Left lobe of liver (tissue), 2 donors: ENCODE results near the gene ZKSCAN3. TPM values are rescaled to one million over a fixed set of nuclear protein-coding genes. Genes with fewer than 3 reads are reported as not detected.
"Not testable (repeated sequence)": the region's sequence is repeated elsewhere in the genome, so short reads cannot be mapped to it uniquely, and the experiment has no call there.

Experiments used
- ATAC-seq: fragments of 200-7000 bp; cut with Tn5 transposase; one replicate; pipeline ENCODE4 v1.9.1; 2020; ENCODE audit warnings: mild to moderate bottlenecking, moderate library complexity
- DNase-seq: peaks from one replicate; pipeline ENCODE4 v3.0.0-alpha.2; 2020; ENCODE audit warnings: low spot score
- total RNA-seq: library from RNA; stranded (reverse); gene quantifications from one replicate; pipeline ENCODE4 v1.2.1, GENCODE V29; 2021
- donor health status: DM: no; HTN: no; CAD: no; lungs with moderate emphysema.
- donor health status: DM: no; HTN: yes; CAD: no.

ZKSCAN3 gene
- total RNA-seq, 1 donor from 2014 or later: 2.4 TPM

DNA sequence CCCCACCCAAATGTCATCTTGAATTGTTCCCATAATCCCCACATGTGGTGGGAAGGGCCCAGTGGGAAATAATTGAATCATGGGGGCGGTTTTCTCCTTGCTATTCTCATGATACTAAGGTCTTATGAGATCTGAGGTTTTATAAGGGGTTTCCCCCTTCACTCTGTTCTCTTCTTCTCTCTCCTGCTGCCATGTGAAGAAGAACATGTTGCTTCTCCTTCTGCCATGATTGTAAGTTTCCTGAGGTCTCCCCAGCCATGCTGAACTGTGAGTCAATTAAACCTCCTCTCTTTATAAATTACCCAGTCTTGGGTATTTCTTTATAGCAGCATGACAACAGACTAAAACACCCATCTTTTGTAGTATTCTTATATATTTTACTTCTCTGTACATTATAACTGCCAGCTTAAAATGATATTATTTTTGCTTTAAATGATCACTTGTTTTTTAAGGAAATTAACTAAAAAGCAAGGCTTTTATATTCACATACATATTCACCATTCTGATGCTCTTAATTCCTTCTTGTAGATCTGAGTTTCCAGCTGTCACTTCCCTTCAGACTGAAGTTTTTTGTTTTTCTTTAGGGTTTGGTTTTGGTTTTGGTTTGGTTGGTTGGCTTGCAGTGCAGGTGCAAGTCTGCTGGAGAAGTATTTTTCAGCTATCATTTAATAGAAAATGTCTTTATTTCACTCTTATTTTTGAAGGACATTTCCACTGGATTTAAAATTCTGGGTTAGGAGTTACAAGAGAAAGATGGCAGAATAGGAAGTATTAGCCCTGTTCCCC lies 9.2 kb upstream of the ZKSCAN3 start:
- ATAC-seq (no peak), DNase-seq (no peak)

DNA sequence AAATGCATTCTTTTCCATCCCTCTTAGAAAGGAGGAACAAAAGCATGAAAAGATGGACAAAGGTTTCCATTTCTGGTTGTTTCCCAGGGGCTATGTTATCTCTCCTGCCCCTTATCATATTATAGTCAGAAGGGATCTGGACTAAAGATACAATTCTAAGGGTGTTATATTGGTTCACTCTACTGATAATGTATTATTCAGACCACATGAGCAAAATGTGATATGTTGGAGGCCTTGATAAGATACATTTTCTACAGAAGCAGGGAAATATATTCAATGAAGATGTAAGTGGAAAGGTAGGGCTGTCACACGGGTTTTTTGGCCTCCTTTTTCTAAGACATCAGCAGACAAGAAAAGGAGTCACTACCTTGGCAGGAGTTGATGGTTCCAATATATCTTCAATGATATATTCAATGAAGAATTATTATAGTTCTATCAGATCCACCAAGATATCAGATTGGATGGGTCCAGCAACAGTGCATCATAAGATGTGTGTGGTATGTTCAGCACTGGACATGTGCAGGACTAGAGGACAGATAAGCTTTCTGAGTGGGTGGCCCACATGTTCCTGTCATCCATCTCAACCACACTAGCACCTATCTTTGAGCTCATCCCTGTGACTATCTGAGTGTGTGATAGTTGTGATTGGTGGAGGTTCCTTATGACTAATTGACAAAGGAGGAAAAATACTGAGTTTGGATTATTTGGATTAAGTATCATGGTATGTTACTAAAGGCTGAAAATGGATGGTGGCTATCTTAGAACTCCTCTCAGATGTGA lies 5.7 kb upstream of the ZKSCAN3 start:
- no peak for DNase-seq
- no peak for ATAC-seq

DNA sequence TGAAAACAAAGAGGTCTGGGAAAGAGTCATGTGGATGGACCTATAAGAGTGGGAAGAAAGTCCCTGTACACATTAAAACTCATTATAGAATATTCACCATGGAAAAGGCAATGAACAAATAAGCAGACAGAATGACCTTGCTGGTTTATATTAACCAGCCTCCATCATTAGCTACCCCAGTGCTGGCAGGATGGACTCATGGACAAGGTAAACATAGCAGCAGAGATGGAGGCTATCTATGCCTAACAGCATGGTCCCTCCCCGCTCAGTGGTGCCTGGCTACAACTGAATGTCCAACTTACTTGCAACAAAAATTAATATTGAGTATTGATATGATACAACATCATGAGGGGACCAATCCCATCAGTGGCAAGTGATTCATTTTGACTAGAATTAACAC lies 4.5 kb upstream of the ZKSCAN3 start:
- ATAC-seq: no peak
- no peak for DNase-seq

DNA sequence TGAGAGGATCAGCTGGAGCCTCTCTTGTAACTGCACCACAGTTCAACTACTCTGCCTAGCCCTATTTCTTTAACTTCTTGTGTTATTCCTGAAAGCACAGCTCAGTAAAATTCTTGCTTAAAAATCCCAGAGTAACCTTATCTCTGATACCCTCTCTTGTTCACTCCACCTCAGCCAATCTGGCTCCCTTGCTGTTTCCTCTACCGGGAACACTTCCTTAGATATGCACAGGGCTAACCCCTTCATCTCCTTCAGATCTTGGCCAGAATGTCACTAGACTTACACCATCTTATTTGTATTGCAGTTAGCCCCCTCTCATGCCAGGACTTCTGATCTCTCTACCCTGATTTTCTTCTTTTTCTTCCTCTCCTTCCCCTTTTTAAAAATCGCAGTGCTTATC lies 2.6 kb upstream of the ZKSCAN3 start:
- no peak for DNase-seq
- ATAC-seq: no peak

DNA sequence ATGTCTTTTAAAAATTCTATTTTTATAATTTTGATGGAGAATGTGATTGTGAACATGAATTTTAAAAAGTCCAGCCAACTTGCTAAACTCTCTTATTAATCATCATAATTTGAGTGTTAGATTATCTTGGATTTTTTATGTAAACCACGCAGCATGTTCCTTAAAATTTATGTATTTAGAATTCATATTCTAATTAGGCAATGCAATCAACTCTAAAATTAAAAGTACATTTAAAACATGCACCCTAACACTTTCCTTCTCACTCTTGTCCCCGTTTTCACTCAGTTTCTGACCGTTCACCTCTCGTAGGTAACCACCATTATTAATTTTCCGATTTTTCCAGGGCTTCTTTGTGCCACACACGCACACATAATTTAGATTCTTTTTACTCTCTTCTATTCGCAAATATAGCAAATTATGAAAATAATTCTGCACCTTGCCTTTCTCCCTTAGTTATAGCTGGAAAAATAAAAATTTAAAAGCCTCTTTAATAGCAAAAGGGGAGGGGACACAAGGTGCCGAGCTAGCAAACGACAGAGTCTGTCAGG lies 329 bp upstream of the ZKSCAN3 start:
- DNase-seq (no peak), ATAC-seq (peak; percentile 29)

DNA sequence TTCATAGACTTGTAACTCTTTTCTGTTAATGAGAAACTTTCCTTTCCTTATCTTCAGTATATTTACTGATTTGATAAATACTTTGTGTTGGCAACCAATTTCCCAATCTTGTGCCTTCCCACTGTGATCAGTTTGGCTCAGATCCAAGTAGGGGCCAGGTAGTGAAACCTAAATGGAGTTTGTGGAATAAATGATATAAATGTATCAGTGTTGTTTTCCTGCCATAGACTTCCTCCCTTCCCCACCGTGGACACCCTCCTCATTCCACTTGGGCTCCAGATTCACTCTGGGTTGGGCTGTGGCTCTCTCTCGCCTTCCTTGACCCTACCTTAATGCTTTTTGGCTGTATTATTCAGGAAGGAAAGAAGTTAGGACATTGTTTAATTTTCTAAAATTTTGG lies 1.3 kb downstream of the ZKSCAN3 start:
- no peak for DNase-seq
- no peak for ATAC-seq

DNA sequence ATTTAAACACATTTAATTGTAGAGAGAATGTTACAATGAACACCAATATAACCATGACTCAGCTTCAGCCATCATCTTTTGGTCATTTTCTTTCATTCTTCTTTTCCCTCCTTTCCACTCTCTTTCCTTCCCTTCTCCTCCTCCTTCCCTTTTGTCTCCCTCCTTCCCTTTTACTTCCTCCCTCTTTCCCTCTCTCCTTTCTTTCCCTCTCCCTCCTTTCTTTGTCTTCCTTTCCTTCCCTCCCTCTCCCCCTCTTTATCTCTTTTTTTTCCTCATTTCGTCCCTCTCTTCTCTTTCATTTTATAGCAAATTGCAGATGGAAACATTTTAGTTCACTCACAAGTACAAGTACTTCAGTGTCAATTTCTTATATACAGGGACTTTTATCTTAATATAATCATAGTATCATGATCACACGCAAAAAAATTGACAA lies 1.8 kb downstream of the ZKSCAN3 start:
- ATAC-seq: no peak
- DNase-seq: no peak

DNA sequence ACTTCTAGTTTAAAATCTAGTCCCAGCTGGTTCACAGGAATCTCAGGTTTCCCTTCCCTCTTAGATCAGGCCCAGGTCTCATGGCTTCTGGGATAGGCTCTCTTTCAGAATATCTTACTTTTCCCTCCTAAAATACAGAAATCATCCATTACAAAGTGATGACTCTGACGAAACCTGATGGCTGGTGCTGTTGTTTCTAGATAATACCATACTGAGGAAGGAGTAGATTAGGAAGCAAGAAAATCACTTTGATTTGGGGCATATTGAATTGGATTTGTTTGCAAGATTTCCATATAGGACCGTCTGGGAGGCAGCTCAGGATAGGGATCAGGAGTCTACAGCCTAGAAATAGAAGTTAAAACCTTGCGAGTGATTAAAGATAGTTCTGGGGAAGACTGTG lies 3.6 kb downstream of the ZKSCAN3 start:
- ATAC-seq: no peak
- no peak for DNase-seq

DNA sequence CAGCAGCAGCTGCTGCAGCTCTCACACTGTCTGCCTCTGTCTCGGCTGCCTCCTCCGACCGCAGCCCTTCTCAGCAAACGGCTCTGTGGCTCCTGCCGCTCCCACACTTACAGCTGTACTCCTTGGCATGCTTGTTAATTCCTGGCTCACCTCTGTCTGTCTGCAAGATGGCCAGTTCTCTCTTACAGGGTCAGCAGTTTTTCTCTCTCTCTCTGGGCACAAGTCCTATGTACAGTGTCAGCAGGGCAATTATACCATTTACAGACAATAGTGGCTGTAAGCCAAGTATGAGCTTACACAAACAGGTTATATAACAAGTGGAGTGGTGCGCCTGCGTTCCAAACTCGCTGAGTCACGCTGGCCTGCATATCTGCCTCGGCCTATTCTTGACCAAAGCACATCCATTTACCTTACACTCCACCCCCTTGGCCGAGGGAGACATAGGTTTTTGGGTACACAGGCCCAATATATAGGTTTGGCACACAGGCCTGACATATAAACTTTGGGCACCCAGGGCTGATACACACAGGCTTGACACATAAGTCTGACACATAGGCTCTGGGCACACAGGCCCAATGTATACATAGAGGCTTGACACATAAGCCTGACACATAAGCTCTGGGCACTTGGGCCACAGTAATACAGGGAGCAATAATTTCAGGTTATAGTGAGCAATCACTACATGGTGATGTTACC lies 4.4 kb downstream of the ZKSCAN3 start:
- ATAC-seq: no peak
- DNase-seq: no peak

DNA sequence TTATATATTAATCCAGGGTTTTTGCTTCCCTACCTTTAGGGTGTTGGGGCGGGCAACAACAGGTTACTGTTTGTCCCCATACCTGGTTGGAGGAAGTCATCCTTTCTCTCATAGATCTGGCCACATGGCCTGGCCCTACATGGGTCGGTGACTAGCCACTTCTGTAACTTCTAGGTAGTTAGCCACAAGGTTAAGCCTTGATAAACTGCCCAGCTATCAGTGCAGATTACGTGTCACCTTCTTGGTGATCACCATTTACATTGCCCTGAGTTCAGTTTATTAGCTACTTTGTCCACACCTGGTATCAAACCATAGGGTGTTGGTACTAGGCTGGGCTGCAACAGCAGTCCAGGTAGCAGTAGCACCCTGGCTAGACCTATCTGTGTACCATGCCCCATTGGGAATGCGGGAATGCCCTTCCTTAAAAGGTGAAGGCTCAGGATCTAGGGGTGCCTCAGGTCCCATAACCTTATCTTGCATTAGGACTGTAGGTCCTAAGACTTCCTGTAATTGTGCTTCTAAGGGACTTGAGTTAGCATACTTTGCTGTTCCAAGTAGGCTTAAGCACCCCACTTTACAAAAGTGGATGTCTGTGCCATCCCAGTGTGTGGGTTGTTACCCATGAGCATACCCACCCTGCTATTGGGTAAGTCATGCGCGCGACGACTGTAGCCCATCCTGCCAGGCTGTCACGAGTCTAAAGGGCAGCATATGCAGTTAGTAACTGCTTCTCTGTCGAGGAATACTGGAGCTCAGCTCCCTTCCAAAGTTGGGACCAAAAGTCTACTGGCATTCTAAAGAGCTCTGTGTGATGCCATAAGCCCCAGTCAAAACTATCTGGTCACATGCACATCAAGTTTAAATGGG lies 5.2 kb downstream of the ZKSCAN3 start:
- ATAC-seq (peak; percentile 22), DNase-seq (no peak)

DNA sequence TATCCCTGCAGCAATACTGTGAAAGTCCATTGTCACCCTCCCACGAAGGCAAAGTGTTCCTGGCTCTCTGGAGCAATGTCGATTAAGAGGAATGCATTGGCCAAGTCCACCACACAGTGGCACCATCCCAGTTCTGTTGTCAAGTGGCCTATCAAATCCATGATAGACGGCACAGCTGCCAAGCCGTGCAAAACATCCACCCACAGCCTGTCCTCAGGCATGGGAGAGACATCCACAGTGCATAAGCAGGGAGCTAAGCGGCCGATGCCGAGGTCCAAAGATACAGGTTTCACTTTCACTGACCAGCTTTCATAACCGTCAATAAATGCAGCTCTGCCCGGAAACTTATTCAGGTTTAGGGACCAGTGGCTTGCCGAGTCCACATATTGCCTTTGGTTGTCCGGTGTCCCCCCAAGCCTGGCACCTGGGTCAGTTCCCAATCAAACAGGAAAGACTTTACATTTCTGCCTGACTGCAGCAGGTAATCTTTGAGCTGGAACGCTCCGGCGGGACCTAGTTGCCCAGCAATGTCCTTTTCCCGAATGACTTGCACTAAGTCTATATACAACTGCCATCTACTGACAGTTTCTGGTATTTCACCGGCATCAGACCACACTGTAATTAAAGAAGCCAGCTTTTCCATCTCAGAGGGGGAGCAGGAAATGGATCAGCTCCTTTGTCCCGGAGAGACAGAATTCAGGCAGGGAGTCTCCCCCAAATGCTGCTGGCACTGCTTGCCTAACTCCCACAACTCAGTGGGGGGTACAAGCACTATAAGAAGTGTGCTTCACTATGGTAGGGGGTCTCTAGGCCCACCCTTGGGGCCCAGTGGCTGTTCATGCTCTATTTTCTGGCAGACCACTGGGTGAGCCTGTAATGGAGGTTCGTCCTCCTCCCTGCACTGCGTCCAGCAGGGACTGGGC lies 6.3 kb downstream of the ZKSCAN3 start:
- DNase-seq (peak; percentile 81), ATAC-seq (peak; percentile 95)

DNA sequence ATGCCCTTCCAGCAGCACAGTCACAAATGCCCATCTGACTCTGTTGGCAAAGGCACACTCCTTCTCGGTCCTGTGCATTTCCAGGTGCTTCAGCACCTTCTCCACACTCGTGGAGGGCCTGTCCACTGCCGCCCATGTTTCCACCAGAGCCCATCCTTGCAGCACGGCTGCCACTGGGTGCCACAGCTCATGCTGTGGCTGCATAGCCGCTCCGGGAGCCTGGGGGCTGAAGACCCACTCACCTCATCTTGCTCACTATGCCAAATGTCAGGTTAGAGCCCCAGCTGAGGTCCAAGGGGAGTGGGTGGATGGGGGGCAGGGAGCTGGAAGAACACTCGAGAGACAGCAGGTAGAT lies 6.9 kb downstream of the ZKSCAN3 start:
- no peak for DNase-seq
- no peak for ATAC-seq

DNA sequence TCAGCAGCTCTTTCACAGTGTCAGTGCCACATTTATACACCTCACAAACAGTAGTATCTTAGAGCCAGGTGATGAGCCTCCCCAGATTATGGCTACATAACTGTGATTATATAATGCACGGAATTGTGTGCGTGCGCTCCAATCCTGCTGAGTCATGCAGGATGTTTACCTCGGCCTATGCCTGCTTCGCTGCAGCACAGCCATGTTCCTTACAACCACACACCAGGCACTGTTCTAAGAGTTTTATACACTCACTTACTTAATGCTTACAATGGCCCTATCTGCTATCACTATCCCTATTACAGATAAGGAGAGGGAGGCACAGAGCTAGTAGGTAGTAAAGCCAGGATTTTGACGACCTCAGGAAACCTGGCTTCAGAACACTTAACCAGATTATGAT lies 7.3 kb downstream of the ZKSCAN3 start:
- ATAC-seq (no peak), DNase-seq (no peak)

DNA sequence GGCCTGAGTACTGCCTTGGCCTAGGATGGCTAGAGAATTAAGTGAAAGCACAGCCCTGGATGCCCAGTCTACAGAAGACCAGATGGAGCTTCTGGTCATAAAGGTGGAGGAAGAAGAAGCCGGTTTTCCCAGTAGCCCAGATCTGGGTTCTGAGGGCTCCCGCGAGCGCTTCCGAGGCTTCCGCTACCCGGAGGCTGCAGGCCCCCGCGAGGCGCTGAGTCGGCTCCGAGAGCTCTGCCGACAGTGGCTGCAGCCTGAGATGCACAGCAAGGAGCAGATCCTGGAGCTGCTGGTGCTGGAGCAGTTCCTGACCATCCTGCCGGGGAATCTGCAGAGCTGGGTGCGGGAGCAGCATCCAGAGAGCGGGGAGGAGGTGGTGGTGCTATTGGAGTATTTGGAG lies 9.8 kb downstream of the ZKSCAN3 start:
- DNase-seq, ATAC-seq: not testable (repeated sequence)

DNA sequence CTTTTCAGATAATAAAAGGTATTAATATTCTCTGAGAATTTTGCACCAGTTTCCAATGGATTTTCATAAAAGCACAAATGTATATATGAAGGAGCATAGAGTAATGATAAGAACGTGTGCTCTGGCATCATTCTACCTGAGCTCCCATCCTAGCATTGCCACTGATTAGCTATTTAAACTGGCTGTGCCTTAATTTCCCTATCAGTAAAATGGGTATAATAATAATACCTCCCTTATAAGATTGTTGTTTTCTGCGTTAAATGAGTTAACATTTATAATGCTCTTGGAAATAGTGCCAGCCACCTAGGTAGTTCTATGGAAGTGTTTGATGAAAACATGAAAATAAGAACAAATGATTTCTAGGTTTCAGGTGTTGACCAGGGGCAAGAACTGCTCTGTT lies 11.2 kb downstream of the ZKSCAN3 start:
- no peak for DNase-seq
- ATAC-seq: no peak

DNA sequence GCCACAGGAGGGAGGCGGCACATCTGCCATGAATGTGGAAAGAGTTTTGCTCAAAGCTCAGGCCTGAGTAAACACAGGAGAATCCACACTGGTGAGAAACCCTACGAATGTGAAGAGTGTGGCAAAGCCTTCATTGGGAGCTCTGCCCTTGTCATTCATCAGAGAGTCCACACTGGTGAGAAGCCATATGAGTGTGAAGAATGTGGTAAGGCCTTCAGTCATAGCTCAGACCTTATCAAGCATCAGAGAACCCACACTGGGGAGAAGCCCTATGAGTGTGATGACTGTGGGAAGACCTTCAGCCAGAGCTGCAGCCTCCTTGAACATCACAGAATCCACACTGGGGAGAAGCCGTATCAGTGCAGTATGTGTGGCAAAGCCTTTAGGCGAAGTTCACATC lies 15.8 kb downstream of the ZKSCAN3 start:
- DNase-seq, ATAC-seq: not testable (repeated sequence)

DNA sequence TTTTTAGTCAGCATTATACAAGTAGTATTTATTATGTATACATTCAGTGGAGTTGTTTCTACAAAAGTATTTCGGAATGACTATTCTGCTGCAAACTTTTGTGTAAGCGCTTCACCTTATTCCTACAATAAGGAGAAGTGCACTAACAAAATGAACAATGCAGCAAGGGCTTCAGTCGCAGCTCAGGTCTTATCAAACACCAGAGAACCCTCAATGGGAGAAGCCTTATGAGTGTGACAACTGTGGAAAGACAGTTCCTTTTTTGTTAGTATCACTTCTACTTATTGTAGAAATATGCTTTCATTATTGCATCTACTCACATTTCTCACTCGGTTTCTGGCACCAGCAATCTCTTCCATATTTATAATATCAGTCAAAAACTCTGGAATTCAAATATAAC lies 18.8 kb downstream of the ZKSCAN3 start:
- DNase-seq (no peak), ATAC-seq (no peak)

DNA sequence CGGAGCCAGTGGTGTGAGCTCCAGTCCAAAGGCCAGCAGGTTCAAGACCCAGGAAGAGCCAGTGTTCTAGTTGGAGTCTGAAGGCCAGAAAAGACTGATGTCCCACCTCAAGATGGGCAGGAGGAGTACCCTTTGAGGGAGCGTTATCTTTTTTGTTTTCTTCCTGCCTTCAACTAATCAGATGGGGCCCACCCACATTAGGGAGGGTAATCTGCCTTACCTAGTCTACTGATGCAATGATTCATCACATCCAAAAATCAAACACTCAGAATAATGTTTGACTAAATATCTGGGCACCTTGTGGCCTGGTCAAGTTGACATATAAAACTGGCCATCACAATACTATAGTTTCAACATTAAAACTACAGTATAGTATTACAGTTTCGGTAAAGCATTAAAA lies 19.7 kb downstream of the ZKSCAN3 start:
- no peak for DNase-seq
- no peak for ATAC-seq

DNA sequence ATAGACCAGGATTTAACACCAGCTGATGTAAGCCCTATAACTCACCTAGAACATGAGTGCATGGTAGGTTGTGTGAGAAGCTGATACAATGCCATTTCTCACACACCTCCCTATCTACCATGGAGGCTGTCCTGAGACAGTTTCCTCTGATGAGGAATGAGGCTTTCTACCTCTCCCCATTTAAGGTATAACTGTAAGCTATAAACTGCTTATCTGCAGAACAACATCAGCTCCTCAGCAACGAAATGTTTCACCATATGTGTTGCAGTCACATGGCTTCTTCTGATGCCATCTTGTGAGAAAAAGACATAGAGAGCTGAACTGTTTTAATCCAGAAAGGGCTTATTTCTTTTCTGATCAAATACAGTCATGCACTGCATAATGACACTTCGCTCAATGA lies 20.7 kb downstream of the ZKSCAN3 start:
- ATAC-seq: no peak

DNA sequence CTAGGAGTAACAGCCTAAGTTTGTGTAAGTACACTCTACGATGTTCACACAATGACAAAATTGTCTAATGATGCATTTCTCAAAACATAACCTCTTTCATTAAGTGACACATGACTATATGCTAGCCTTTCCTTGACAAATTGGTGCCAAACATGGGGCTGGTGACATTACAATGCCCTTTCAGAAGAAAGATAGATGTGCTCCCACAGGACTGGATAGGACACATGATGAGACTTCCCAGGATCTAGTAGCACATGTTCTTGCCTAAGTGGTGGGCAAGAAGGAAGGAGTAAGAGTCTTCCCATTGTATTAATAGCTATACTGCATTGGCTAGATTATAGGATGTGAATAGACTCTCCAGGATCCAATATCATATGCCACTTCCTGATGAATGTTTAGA lies 21.5 kb downstream of the ZKSCAN3 start:
- DNase-seq: no peak
- no peak for ATAC-seq

More for the DNA sequence above, 20.7 kb downstream of the ZKSCAN3 start:
- DNase-seq: no peak
